MM.1S (cell line): ENCODE data around the gene CCL13.
A peak's percentile ranks its signal among the peaks of the same experiment; 100 is the strongest.

Source experiments
- EZH2 ChIP-seq: fragments of 300-600 bp; sonication (generic); optimal IDR thresholded peaks from 2 replicates; pipeline ENCODE3; 2017; ENCODE audit warnings: low read depth, mild to moderate bottlenecking, antibody characterized with exemption, low read length, mixed read lengths
- EZH2phosphoT487 ChIP-seq: fragments of 300-600 bp; sonication (generic); IDR thresholded peaks from 2 replicates; pipeline ENCODE4 v1.6.1; 2018; ENCODE audit warnings: antibody characterized with exemption, low read length
- TF ChIP-seq, protein P1 (sequence below): fragments of 300-600 bp; sonication (generic); IDR thresholded peaks from 2 replicates; pipeline ENCODE4 v1.5.1; 2016; ENCODE audit warnings: antibody characterized with exemption, low read length, mixed read lengths

DNA sequence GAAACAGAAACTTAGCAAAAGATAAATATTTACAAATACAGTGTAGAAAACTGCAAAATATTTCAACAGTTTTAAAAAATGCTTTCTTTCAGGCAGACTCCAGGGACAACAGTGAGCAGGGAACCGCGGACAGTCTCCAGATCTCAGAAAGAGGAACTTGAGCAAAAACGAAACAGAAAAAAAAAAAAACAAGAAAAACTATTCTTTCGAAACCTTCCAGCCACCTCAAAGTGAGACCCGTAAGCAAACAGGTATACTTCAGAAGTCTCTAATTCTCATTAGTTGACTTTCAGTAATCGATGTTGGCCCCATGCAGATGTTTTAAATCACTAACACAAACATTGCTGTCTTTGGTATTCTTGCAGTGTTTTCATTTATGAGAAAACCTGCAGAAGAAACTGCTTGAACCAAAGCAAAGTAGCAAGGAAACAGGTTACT lies 22.4 kb downstream of the CCL13 start:
- TF ChIP-seq, protein P1, sequence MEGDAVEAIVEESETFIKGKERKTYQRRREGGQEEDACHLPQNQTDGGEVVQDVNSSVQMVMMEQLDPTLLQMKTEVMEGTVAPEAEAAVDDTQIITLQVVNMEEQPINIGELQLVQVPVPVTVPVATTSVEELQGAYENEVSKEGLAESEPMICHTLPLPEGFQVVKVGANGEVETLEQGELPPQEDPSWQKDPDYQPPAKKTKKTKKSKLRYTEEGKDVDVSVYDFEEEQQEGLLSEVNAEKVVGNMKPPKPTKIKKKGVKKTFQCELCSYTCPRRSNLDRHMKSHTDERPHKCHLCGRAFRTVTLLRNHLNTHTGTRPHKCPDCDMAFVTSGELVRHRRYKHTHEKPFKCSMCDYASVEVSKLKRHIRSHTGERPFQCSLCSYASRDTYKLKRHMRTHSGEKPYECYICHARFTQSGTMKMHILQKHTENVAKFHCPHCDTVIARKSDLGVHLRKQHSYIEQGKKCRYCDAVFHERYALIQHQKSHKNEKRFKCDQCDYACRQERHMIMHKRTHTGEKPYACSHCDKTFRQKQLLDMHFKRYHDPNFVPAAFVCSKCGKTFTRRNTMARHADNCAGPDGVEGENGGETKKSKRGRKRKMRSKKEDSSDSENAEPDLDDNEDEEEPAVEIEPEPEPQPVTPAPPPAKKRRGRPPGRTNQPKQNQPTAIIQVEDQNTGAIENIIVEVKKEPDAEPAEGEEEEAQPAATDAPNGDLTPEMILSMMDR: peak; percentile 41
- TF ChIP-seq EZH2: no peak
- TF ChIP-seq EZH2phosphoT487: no peak
